Activated CD8-positive, alpha-beta T cell treated with anti-CD3 and anti-CD28 coated beads, Interleukin-2, amount 10 ng/mL, durations not matched to agents 7 days and 5 days (primary cell): ENCODE results near the gene FKBP5. TPM values are rescaled to one million over a fixed set of nuclear protein-coding genes. Genes with fewer than 3 reads are reported as not detected.

Source experiments
- ATAC-seq: fragments of 150-1000 bp; cut with Tn5 transposase; one replicate; pipeline ENCODE4 v1.10.0; 2021; ENCODE audit warnings: moderate library complexity
- CTCF ChIA-PET: fragments of 350-600 bp; sonication (Branson Sonifier 250); formaldehyde crosslinking; loops from one replicate; lab custom pipeline; 2021; ENCODE audit warnings: antibody characterized with exemption; lab: Charles Lee
- POLR2A ChIA-PET: fragments of 350-600 bp; sonication (Branson Sonifier 250); formaldehyde crosslinking; loops from one replicate; lab custom pipeline; 2021; ENCODE audit warnings: antibody characterized with exemption; lab: Charles Lee
- DNase-seq: peaks from one replicate; pipeline ENCODE4 v3.0.0-alpha.2; 2020
- H3K27ac Mint-ChIP-seq: one replicate; pipeline ENCODE4 v1.8.0; 2021; ENCODE audit warnings: mild to moderate bottlenecking, mixed read lengths
- H3K27me3 Mint-ChIP-seq: one replicate; pipeline ENCODE4 v1.8.0; 2021; ENCODE audit warnings: low read depth, mixed read lengths
- H3K36me3 Mint-ChIP-seq: one replicate; pipeline ENCODE4 v1.8.0; 2021; ENCODE audit warnings: low read depth, mixed read lengths
- H3K4me1 Mint-ChIP-seq: one replicate; pipeline ENCODE4 v1.8.0; 2021; ENCODE audit warnings: low read depth, mixed read lengths
- H3K4me3 Mint-ChIP-seq: one replicate; pipeline ENCODE4 v1.8.0; 2021; ENCODE audit warnings: mild to moderate bottlenecking, mixed read lengths
- H3K9me3 Mint-ChIP-seq: one replicate; pipeline ENCODE4 v1.8.0; 2022; ENCODE audit warnings: mixed read lengths; ENCODE audit not compliant: insufficient read depth
- total RNA-seq, 2 experiments: library from RNA; stranded (reverse); gene quantifications; one replicate each; pipeline ENCODE4 v1.2.3, GENCODE V29; 2021

The FKBP5 gene
- total RNA-seq, 2 experiments from 2014 or later = 78.7 to 79.5 TPM

GRCh38 chr6:35610830-35611229 is 77.9 kb downstream of the FKBP5 start:
- Mint-ChIP-seq H3K27me3 (no peaks in the 10 kb centered on the region), H3K4me1 (peaks cover 43% of the 10 kb centered on the region), H3K27ac (peak overlapping the region; percentile 76), H3K36me3 (peaks cover 78% of the 10 kb centered on the region), H3K4me3 (peak overlapping the region; percentile 42), H3K9me3 (no peaks in the 10 kb centered on the region)
- ChIA-PET CTCF (interaction anchor here (0.5 to 3.3 kb wide), 8 partner anchors 8 to 118 kb away, joined by 3 to 14 read pairs (median 4); no protein-coding TSS in a partner anchor), POLR2A (interaction anchor here (1.1 to 1.8 kb wide), 2 partner anchors 9 to 11 kb away, joined by 3 to 4 read pairs; no protein-coding TSS in a partner anchor)
- ATAC-seq = no peak
- no peak for DNase-seq

- Mint-ChIP-seq H3K4me1 (peaks cover 47% of the 10 kb centered on the region), H3K27ac (no peak overlapping the region)
- CTCF ChIA-PET = interaction anchor here (0.9 to 3.3 kb wide), 5 partner anchors 7 to 18 kb away, joined by 3 to 14 read pairs (median 5); no protein-coding TSS in a partner anchor
These were observed 79.1 kb downstream of the FKBP5 start for GRCh38 chr6:35609588-35609987.

GRCh38 chr6:35607517-35608233 is 81.0 kb downstream of the FKBP5 start:
- POLR2A ChIA-PET = no interaction called here
- Mint-ChIP-seq H3K4me3 (no peak overlapping the region), H3K27ac (no peak overlapping the region)

More at GRCh38 chr6:35609588-35609987, 79.1 kb downstream of the FKBP5 start:
- no peak for ATAC-seq
- Mint-ChIP-seq H3K4me3 (no peak overlapping the region), H3K36me3 (peaks cover 72% of the 10 kb centered on the region), H3K9me3 (no peaks in the 10 kb centered on the region), H3K27me3 (no peaks in the 10 kb centered on the region)
- POLR2A ChIA-PET = interaction anchor here (0.6 to 1.4 kb wide), 2 partner anchors 15 to 70 kb away, joined by 3 to 4 read pairs; no protein-coding TSS in a partner anchor
- DNase-seq = no peak

GRCh38 chr6:35605600-35605999 is 83.1 kb downstream of the FKBP5 start:
- Mint-ChIP-seq H3K27me3 (no peaks in the 10 kb centered on the region), H3K4me1 (peaks cover 63% of the 10 kb centered on the region), H3K36me3 (peaks cover 41% of the 10 kb centered on the region), H3K9me3 (no peaks in the 10 kb centered on the region), H3K4me3 (no peak overlapping the region), H3K27ac (no peak overlapping the region)
- ChIA-PET POLR2A (no interaction called here), CTCF (interaction anchor here (1.1 to 6.4 kb wide), 2 partner anchors 17 to 130 kb away, joined by 3 to 62 read pairs; no protein-coding TSS in a partner anchor)
- ATAC-seq (no peak), DNase-seq (no peak)

More at GRCh38 chr6:35607517-35608233, 81.0 kb downstream of the FKBP5 start:
- no peaks in the 10 kb centered on the region for H3K27me3 Mint-ChIP-seq
- H3K9me3 Mint-ChIP-seq = no peaks in the 10 kb centered on the region
- H3K36me3 Mint-ChIP-seq = peaks cover 61% of the 10 kb centered on the region
- H3K4me1 Mint-ChIP-seq = peaks cover 61% of the 10 kb centered on the region
- CTCF ChIA-PET = interaction anchor here (1.0 to 1.5 kb wide), 4 partner anchors 17 to 129 kb away, joined by 3 to 5 read pairs (median 4); partner anchors contain the start of gene ARMC12
- no peak for ATAC-seq
- DNase-seq = no peak

GRCh38 chr6:35603326-35604202 is 85.2 kb downstream of the FKBP5 start:
- Mint-ChIP-seq H3K4me1 (peaks cover 68% of the 10 kb centered on the region), H3K27ac (peak overlapping the region; percentile 86), H3K4me3 (no peak overlapping the region), H3K9me3 (no peaks in the 10 kb centered on the region), H3K27me3 (no peaks in the 10 kb centered on the region), H3K36me3 (peaks cover 37% of the 10 kb centered on the region)
- CTCF ChIA-PET = interaction anchor here (1.0 to 6.4 kb wide), 12 partner anchors 8 to 306 kb away, joined by 3 to 62 read pairs (median 7); partner anchors contain the start of genes ARMC12 and DEF6
- POLR2A ChIA-PET = interaction anchor here (0.7 to 1.3 kb wide), 4 partner anchors 18 to 133 kb away, joined by 3 to 4 read pairs (median 3); partner anchors contain the start of gene ARMC12
- no peak for DNase-seq
- no peak for ATAC-seq

- no peaks in the 10 kb centered on the region for H3K9me3 Mint-ChIP-seq
- H3K4me1 Mint-ChIP-seq = peaks cover 61% of the 10 kb centered on the region
- ATAC-seq (no peak), DNase-seq (no peak)
- peaks cover 27% of the 10 kb centered on the region for H3K36me3 Mint-ChIP-seq
- peak overlapping the region; percentile 86 for H3K27ac Mint-ChIP-seq
- peak overlapping the region; percentile 63 for H3K4me3 Mint-ChIP-seq
- CTCF ChIA-PET = interaction anchor here (1.0 to 6.4 kb wide), 26 partner anchors 8 to 305 kb away, joined by 3 to 62 read pairs (median 5); partner anchors contain the start of genes ARMC12 and DEF6
- H3K27me3 Mint-ChIP-seq = no peaks in the 10 kb centered on the region
- POLR2A ChIA-PET = interaction anchor here (0.8 to 2.6 kb wide), 6 partner anchors 9 to 133 kb away, joined by 3 to 13 read pairs (median 4); no protein-coding TSS in a partner anchor
These were observed 86.4 kb downstream of the FKBP5 start for GRCh38 chr6:35602133-35602946.

- peak; percentile 82 for DNase-seq
- ChIA-PET CTCF (interaction anchor here (0.6 to 6.4 kb wide), 24 partner anchors 9 to 511 kb away, joined by 3 to 62 read pairs (median 5); partner anchors contain the start of gene ARMC12), POLR2A (interaction anchor here (0.8 to 2.6 kb wide), 6 partner anchors 10 to 133 kb away, joined by 3 to 13 read pairs (median 4); no protein-coding TSS in a partner anchor)
- no peaks in the 10 kb centered on the region for H3K9me3 Mint-ChIP-seq
- H3K36me3 Mint-ChIP-seq = peaks cover 33% of the 10 kb centered on the region
- H3K4me3 Mint-ChIP-seq = peak overlapping the region; percentile 64
- peak overlapping the region; percentile 86 for H3K27ac Mint-ChIP-seq
- H3K27me3 Mint-ChIP-seq = no peaks in the 10 kb centered on the region
- H3K4me1 Mint-ChIP-seq = peaks cover 67% of the 10 kb centered on the region
- peak; percentile 84 for ATAC-seq
These were observed 87.2 kb downstream of the FKBP5 start for GRCh38 chr6:35601331-35602132.

GRCh38 chr6:35600659-35601125 is 88.0 kb downstream of the FKBP5 start:
- CTCF ChIA-PET = interaction anchor here (0.6 to 6.4 kb wide), 12 partner anchors 10 to 512 kb away, joined by 3 to 62 read pairs (median 6); partner anchors contain the start of gene ARMC12
- H3K27me3 Mint-ChIP-seq = no peaks in the 10 kb centered on the region
- peaks cover 64% of the 10 kb centered on the region for H3K4me1 Mint-ChIP-seq
- no peak for ATAC-seq
- H3K9me3 Mint-ChIP-seq = no peaks in the 10 kb centered on the region
- H3K4me3 Mint-ChIP-seq = peak overlapping the region; percentile 64
- H3K27ac Mint-ChIP-seq = peak overlapping the region; percentile 80
- peaks cover 33% of the 10 kb centered on the region for H3K36me3 Mint-ChIP-seq
- POLR2A ChIA-PET = interaction anchor here (1.0 to 2.6 kb wide), 4 partner anchors 9 to 130 kb away, joined by 4 to 13 read pairs (median 5); no protein-coding TSS in a partner anchor
- DNase-seq = no peak

- POLR2A ChIA-PET = interaction anchor here (1.0 to 2.6 kb wide), 2 partner anchors 8 to 130 kb away, joined by 5 to 13 read pairs; no protein-coding TSS in a partner anchor
These were observed 88.7 kb downstream of the FKBP5 start for GRCh38 chr6:35599761-35600658.

More at GRCh38 chr6:35599761-35600658, 88.7 kb downstream of the FKBP5 start:
- DNase-seq (no peak), ATAC-seq (no peak)
- CTCF ChIA-PET = interaction anchor here (0.6 to 6.4 kb wide), 15 partner anchors 9 to 258 kb away, joined by 3 to 62 read pairs (median 6); partner anchors contain the start of gene ARMC12
- Mint-ChIP-seq H3K9me3 (no peaks in the 10 kb centered on the region), H3K36me3 (peaks cover 36% of the 10 kb centered on the region), H3K4me3 (peak overlapping the region; percentile 64), H3K27ac (peak overlapping the region; percentile 80), H3K4me1 (peaks cover 66% of the 10 kb centered on the region), H3K27me3 (no peaks in the 10 kb centered on the region)
